ENCODE measurements around the gene EIF3J. TPM values are rescaled to one million over a fixed set of nuclear protein-coding genes. Genes with fewer than 3 reads are reported as not detected.
A peak's percentile ranks its signal among the peaks of the same experiment; 100 is the strongest.
"Not testable (repeated sequence)": the region's sequence is repeated elsewhere in the genome, so short reads cannot be mapped to it uniquely, and the experiment has no call there.

The EIF3J gene
- total RNA-seq, 3 donors from 2014 or later (not counting 1 experiment from before 2014, with no cell fraction given) = 53.1 to 75.7 (median 72.4) TPM

DNA sequence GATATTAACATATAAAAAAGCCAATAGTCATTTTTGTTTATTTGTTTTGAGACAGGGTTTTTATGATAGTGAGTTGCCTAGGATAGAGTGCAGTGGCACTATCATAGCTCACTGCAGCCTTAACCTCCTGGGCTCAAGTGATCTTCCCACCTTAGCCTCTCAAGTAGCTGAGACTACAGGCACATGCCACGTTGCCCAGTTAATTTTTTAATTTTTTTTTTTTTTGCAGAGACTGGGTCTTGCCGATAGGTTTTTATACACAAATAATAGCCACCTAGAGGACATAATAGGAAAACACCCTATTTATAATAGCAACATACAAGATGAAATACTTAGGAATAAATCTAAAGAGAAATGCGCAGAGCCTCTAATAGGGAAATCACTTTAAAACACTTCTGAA lies 13.3 kb downstream of the EIF3J start:
- Mint-ChIP-seq H3K36me3 (no peaks in the 10 kb centered on the region), H3K9me3 (no peaks in the 10 kb centered on the region), H3K27me3 (ENCODE audit: low read depth in 2 of 2) (no peaks in the 10 kb centered on the region), H3K4me1 (peaks cover 28 to 36% of the 10 kb centered on the region in 2 donors), H3K4me3 (no peak overlapping the region), H3K27ac (peak overlapping the region; percentile 38 to 57)
- H3K36me3 ChIP-seq (ENCODE audit: control insufficient read depth, insufficient read depth, low read length) = peaks cover 34% of the 10 kb centered on the region
- no peak overlapping the region for H3K4me3 ChIP-seq (ENCODE audit: low read length)
- ATAC-seq (peak; percentile 41 to 56 (median 52)), DNase-seq (peak in 1 of 2 donors; percentile 38)
- TF ChIP-seq, protein P1, sequence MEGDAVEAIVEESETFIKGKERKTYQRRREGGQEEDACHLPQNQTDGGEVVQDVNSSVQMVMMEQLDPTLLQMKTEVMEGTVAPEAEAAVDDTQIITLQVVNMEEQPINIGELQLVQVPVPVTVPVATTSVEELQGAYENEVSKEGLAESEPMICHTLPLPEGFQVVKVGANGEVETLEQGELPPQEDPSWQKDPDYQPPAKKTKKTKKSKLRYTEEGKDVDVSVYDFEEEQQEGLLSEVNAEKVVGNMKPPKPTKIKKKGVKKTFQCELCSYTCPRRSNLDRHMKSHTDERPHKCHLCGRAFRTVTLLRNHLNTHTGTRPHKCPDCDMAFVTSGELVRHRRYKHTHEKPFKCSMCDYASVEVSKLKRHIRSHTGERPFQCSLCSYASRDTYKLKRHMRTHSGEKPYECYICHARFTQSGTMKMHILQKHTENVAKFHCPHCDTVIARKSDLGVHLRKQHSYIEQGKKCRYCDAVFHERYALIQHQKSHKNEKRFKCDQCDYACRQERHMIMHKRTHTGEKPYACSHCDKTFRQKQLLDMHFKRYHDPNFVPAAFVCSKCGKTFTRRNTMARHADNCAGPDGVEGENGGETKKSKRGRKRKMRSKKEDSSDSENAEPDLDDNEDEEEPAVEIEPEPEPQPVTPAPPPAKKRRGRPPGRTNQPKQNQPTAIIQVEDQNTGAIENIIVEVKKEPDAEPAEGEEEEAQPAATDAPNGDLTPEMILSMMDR (IDR thresholded peaks at IDR 0.05) = peak; percentile 40
- H3K4me1 ChIP-seq (ENCODE audit: control insufficient read depth, insufficient read depth, low read length) = peaks cover 7% of the 10 kb centered on the region
- intact Hi-C loops (cut with micrococcal nuclease) = no loop called here
- WGBS (ENCODE audit: insufficient coverage) = no CpG with 5 or more reads among the region's 3 CpGs
- no peaks in the 10 kb centered on the region for H3K9me3 ChIP-seq (ENCODE audit: control insufficient read depth, insufficient read depth, low read length)
- H3K27me3 ChIP-seq (ENCODE audit: control insufficient read depth, insufficient read depth, low read length) = no peaks in the 10 kb centered on the region
- H3K27ac ChIP-seq (ENCODE audit: low read length) = no peak overlapping the region

DNA sequence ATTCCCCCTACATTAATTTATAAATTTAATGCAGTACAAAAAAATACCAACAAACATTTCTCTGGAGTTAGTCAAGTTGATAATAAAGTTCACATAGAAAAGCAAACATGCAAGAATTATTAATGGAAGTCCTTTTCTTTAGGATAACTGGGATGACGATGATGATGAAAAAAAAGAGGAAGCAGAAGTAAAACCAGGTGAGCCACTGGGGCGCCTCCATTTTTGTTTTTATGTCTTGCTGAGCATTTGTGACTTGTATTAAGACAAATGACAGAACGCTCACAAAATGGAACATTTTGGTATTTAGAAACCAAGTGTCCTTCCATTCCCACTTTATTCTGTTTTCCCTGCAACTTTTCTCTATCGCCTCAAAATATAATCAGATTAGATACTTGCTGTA lies 13.8 kb downstream of the EIF3J start:
- no peak overlapping the region for H3K4me3 Mint-ChIP-seq
- Histone ChIP-seq H3K4me1 (ENCODE audit: control insufficient read depth, insufficient read depth, low read length) (peaks cover 7% of the 10 kb centered on the region), H3K4me3 (ENCODE audit: low read length) (no peak overlapping the region), H3K27me3 (ENCODE audit: control insufficient read depth, insufficient read depth, low read length) (no peaks in the 10 kb centered on the region), H3K27ac (ENCODE audit: low read length) (no peak overlapping the region), H3K36me3 (ENCODE audit: control insufficient read depth, insufficient read depth, low read length) (peaks cover 39% of the 10 kb centered on the region), H3K9me3 (ENCODE audit: control insufficient read depth, insufficient read depth, low read length) (no peaks in the 10 kb centered on the region)
- peak overlapping the region; percentile 38 to 57 for H3K27ac Mint-ChIP-seq
- no peak for ATAC-seq
- intact Hi-C loops (cut with micrococcal nuclease) = no loop called here
- H3K4me1 Mint-ChIP-seq = peaks cover 26 to 35% of the 10 kb centered on the region in 2 donors
- TF ChIP-seq, protein P1 (IDR thresholded peaks at IDR 0.05) = no peak
- 88% methylated on average over 3 of the region's 4 CpGs for WGBS (ENCODE audit: insufficient coverage)
- no peaks in the 10 kb centered on the region for H3K9me3 Mint-ChIP-seq
- no peaks in the 10 kb centered on the region for H3K27me3 Mint-ChIP-seq (ENCODE audit: low read depth in 2 of 2)
- DNase-seq = no peak
- no peaks in the 10 kb centered on the region for H3K36me3 Mint-ChIP-seq

DNA sequence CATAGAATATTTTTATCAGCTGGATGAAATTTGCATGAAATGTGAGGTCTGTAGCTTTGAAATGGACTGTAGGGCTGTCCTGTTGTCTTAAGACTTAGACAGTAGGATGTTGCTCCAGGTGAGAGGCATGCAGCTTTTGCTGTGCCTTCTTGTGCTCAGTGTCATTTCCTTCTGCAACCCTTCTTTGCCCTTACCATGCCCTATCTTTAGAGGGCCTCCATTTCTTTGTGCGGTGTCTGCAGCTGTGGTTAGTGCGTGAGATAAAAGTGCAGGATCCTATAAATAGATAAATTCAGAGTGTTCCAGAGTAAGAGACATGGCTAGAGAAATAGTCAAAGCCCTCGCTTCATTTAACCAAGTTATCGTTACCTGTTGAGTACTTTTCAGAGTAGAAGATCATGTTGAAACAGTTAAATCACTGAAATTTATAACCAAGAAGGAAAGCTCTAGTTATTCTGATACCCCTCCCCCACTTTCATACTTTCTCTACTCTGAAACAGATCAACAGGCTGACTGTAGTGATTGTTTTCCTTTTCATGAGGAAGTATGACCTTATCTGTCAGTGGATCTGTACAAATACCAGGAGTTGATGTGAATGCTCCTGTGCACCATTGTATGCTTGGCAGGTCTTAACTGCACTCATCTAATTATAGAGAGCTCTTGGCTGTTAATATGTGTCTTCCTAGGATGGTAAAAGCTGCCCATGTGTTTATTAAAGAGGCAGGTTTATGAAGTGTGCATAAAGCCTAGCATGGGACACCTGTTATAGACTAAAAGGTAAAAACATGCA lies 18.2 kb downstream of the EIF3J start:
- Histone ChIP-seq H3K4me1 (ENCODE audit: control insufficient read depth, insufficient read depth, low read length) (no peaks in the 10 kb centered on the region), H3K27me3 (ENCODE audit: control insufficient read depth, insufficient read depth, low read length) (no peaks in the 10 kb centered on the region), H3K27ac (ENCODE audit: low read length) (no peak overlapping the region), H3K4me3 (ENCODE audit: low read length) (no peak overlapping the region), H3K9me3 (ENCODE audit: control insufficient read depth, insufficient read depth, low read length) (no peaks in the 10 kb centered on the region), H3K36me3 (ENCODE audit: control insufficient read depth, insufficient read depth, low read length) (peaks cover 72% of the 10 kb centered on the region)
- peaks cover 9% of the 10 kb centered on the region for H3K36me3 Mint-ChIP-seq
- DNase-seq = peak in 1 of 2 donors; percentile 29
- ATAC-seq = no peak
- no peaks in the 10 kb centered on the region for H3K9me3 Mint-ChIP-seq
- no peak overlapping the region for H3K4me3 Mint-ChIP-seq
- intact Hi-C loops (cut with micrococcal nuclease) = no loop called here
- TF ChIP-seq, protein P1 (IDR thresholded peaks at IDR 0.05) = no peak
- H3K27me3 Mint-ChIP-seq (ENCODE audit: low read depth in 2 of 2) = no peaks in the 10 kb centered on the region
- peaks cover 0 to 27% of the 10 kb centered on the region in 2 donors for H3K4me1 Mint-ChIP-seq
- 69% methylated on average over 4 of the region's 4 CpGs for WGBS (ENCODE audit: insufficient coverage)
- H3K27ac Mint-ChIP-seq = peak overlapping the region; percentile 40 to 50

DNA sequence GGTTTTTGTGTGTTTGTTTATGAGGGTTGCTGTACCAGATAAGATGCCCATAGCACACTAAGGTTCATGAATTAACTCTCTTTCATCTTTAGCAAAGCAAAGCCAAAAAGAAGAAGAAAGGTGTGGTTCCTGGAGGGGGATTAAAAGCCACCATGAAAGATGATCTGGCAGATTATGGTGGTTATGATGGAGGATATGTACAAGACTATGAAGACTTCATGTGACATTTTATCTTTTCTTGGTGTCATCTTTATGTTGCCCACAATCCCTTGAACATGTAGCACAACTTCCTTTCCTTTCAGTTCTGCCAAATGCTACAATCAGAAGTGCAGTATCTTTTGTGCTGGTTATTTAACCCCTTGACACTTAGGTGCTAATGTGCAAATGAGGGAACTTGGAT lies 24.0 kb downstream of the EIF3J start:
- intact Hi-C loops (cut with micrococcal nuclease); H3K9me3 ChIP-seq (ENCODE audit: control insufficient read depth, insufficient read depth, low read length); H3K4me1 Mint-ChIP-seq; H3K4me3 ChIP-seq (ENCODE audit: low read length); H3K9me3 Mint-ChIP-seq; H3K27me3 ChIP-seq (ENCODE audit: control insufficient read depth, insufficient read depth, low read length); H3K4me1 ChIP-seq (ENCODE audit: control insufficient read depth, insufficient read depth, low read length); H3K4me3 Mint-ChIP-seq; ATAC-seq; H3K27me3 Mint-ChIP-seq (ENCODE audit: low read depth in 2 of 2); H3K27ac ChIP-seq (ENCODE audit: low read length): not testable (repeated sequence)
- peak overlapping the region; percentile 14 to 40 for H3K27ac Mint-ChIP-seq
- peaks cover 27% of the 10 kb centered on the region for H3K36me3 Mint-ChIP-seq
- peak in 1 of 2 donors; percentile 34 for DNase-seq
- H3K36me3 ChIP-seq (ENCODE audit: control insufficient read depth, insufficient read depth, low read length) = peaks cover 84% of the 10 kb centered on the region
